Endometrium (tissue), 2 donors: ENCODE data around the gene TTLL7.
"Not testable (repeated sequence)": the region's sequence is repeated elsewhere in the genome, so short reads cannot be mapped to it uniquely, and the experiment has no call there.

Experiments used
- FAIRE-seq: peaks from 2 replicates; lab custom pipeline; 2012; peaks lifted over from hg19 to GRCh38; lab: Jason Lieb, UNC
- donor health status: control.
- donor health status: control.

The TTLL7 gene

GRCh38 chr1:83995649-83996048, 3.3 kb downstream of the TTLL7 start:
- FAIRE-seq: no peak

GRCh38 chr1:83994111-83994510, 4.8 kb downstream of the TTLL7 start:
- no peak for FAIRE-seq

- no peak for FAIRE-seq
These were observed 8.2 kb downstream of the TTLL7 start for GRCh38 chr1:83990734-83991133.

GRCh38 chr1:83985048-83985447, 13.9 kb downstream of the TTLL7 start:
- no peak for FAIRE-seq

- not testable (repeated sequence) for FAIRE-seq
These were observed 15.0 kb downstream of the TTLL7 start for GRCh38 chr1:83983918-83984317.

GRCh38 chr1:83978056-83978455, 20.9 kb downstream of the TTLL7 start:
- no peak for FAIRE-seq

- FAIRE-seq: no peak
These were observed 22.0 kb downstream of the TTLL7 start for GRCh38 chr1:83976920-83977319.

- no peak for FAIRE-seq
These were observed 28.1 kb downstream of the TTLL7 start for GRCh38 chr1:83970802-83971201.

GRCh38 chr1:83970114-83970513, 28.8 kb downstream of the TTLL7 start:
- FAIRE-seq: no peak

- FAIRE-seq: no peak
These were observed 31.6 kb downstream of the TTLL7 start for GRCh38 chr1:83967336-83967735.

- no peak for FAIRE-seq
These were observed 34.8 kb downstream of the TTLL7 start for GRCh38 chr1:83964153-83964552.

- no peak for FAIRE-seq
These were observed 37.2 kb downstream of the TTLL7 start for GRCh38 chr1:83961571-83962295.

- no peak for FAIRE-seq
These were observed 38.2 kb downstream of the TTLL7 start for GRCh38 chr1:83960669-83961277.

- FAIRE-seq: no peak
These were observed 39.0 kb downstream of the TTLL7 start for GRCh38 chr1:83959824-83960498.

- no peak for FAIRE-seq
These were observed 40.2 kb downstream of the TTLL7 start for GRCh38 chr1:83958704-83959103.

- FAIRE-seq: no peak
These were observed 44.6 kb downstream of the TTLL7 start for GRCh38 chr1:83954166-83954823.

- no peak for FAIRE-seq
These were observed 48.7 kb downstream of the TTLL7 start for GRCh38 chr1:83950106-83950661.

- no peak for FAIRE-seq
These were observed 56.0 kb downstream of the TTLL7 start for GRCh38 chr1:83942914-83943313.

GRCh38 chr1:83934550-83934949, 64.4 kb downstream of the TTLL7 start:
- FAIRE-seq: no peak

- FAIRE-seq: no peak
These were observed 66.2 kb downstream of the TTLL7 start for GRCh38 chr1:83932693-83933092.

- no peak for FAIRE-seq
These were observed 66.7 kb downstream of the TTLL7 start for GRCh38 chr1:83932281-83932680.

GRCh38 chr1:83931658-83932253, 67.2 kb downstream of the TTLL7 start:
- FAIRE-seq: peak; percentile 96
